Brain microvascular endothelial cell (primary cell): Measurements from ENCODE around the gene SLC8A1.
A peak's percentile ranks its signal among the peaks of the same experiment; 100 is the strongest.

ENCODE experiments used
- DNase-seq: peaks from one replicate; pipeline ENCODE4 v3.0.0-alpha.2; 2020
- H3K27ac ChIP-seq: fragments of 250-450 bp; sonication (Bioruptor Pico); 2 replicates; pipeline ENCODE4 v1.5.1; 2020; ENCODE audit warnings: mild to moderate bottlenecking, moderate library complexity
- H3K27me3 ChIP-seq: fragments of 250-450 bp; sonication (Bioruptor Pico); replicated peaks from 2 replicates; pipeline ENCODE4 v1.5.1; 2020; ENCODE audit warnings: mild to moderate bottlenecking
- H3K36me3 ChIP-seq: fragments of 250-450 bp; sonication (Bioruptor Pico); replicated peaks from 2 replicates; pipeline ENCODE4 v1.5.1; 2020; ENCODE audit warnings: mild to moderate bottlenecking
- H3K4me3 ChIP-seq: 2 replicates; pipeline ENCODE4 v1.5.1; 2011; ENCODE audit warnings: low read depth, mild to moderate bottlenecking, control low read depth, low read length, moderate library complexity
- CTCF ChIP-seq: IDR thresholded peaks from 2 replicates; pipeline ENCODE4 v1.5.1; 2011; ENCODE audit warnings: low read depth, mild to moderate bottlenecking, moderate library complexity, low read length, control low read depth, inconsistent platforms; ENCODE audit errors: missing control alignments
- in situ Hi-C: cut with HindIII; loops from 2 replicates; pipeline ENCODE4 v1.10.0; 2017; ENCODE audit warnings: low sequenced_read_pairs, low pct_ligation_motif_present

Gene SLC8A1

GRCh38 chr2:40439473-40439872 is 12.4 kb downstream of the SLC8A1 start:
- in situ Hi-C loops = no loop called here
- DNase-seq = no peak
- Histone ChIP-seq H3K27ac (no peak overlapping the region), H3K36me3 (no peaks in the 10 kb centered on the region), H3K27me3 (no peaks in the 10 kb centered on the region), H3K4me3 (no peak overlapping the region)
- TF ChIP-seq CTCF = no peak

GRCh38 chr2:40436093-40436475 is 15.8 kb downstream of the SLC8A1 start:
- Histone ChIP-seq H3K27ac (no peak overlapping the region), H3K27me3 (no peaks in the 10 kb centered on the region), H3K36me3 (no peaks in the 10 kb centered on the region), H3K4me3 (no peak overlapping the region)
- DNase-seq = no peak
- TF ChIP-seq CTCF = no peak
- in situ Hi-C loops = no loop called here

GRCh38 chr2:40435426-40436092 is 16.3 kb downstream of the SLC8A1 start:
- Histone ChIP-seq H3K4me3 (no peak overlapping the region), H3K36me3 (no peaks in the 10 kb centered on the region), H3K27me3 (no peaks in the 10 kb centered on the region), H3K27ac (no peak overlapping the region)
- in situ Hi-C loops = no loop called here
- TF ChIP-seq CTCF = no peak
- no peak for DNase-seq

- DNase-seq = peak; percentile 90
- TF ChIP-seq CTCF = no peak
- H3K4me3 ChIP-seq = no peak overlapping the region
- in situ Hi-C loops = no loop called here
- no peaks in the 10 kb centered on the region for H3K27me3 ChIP-seq
- no peaks in the 10 kb centered on the region for H3K36me3 ChIP-seq
- H3K27ac ChIP-seq = peak overlapping the region; percentile 2
Measured at GRCh38 chr2:40434731-40435271, 17.1 kb downstream of the SLC8A1 start.

GRCh38 chr2:40433736-40434135 is 18.2 kb downstream of the SLC8A1 start:
- Histone ChIP-seq H3K36me3 (no peaks in the 10 kb centered on the region), H3K27me3 (no peaks in the 10 kb centered on the region), H3K4me3 (no peak overlapping the region), H3K27ac (no peak overlapping the region)
- TF ChIP-seq CTCF = no peak
- in situ Hi-C loops = no loop called here
- DNase-seq = no peak
